ENCODE results near the gene KAZN.

DNA sequence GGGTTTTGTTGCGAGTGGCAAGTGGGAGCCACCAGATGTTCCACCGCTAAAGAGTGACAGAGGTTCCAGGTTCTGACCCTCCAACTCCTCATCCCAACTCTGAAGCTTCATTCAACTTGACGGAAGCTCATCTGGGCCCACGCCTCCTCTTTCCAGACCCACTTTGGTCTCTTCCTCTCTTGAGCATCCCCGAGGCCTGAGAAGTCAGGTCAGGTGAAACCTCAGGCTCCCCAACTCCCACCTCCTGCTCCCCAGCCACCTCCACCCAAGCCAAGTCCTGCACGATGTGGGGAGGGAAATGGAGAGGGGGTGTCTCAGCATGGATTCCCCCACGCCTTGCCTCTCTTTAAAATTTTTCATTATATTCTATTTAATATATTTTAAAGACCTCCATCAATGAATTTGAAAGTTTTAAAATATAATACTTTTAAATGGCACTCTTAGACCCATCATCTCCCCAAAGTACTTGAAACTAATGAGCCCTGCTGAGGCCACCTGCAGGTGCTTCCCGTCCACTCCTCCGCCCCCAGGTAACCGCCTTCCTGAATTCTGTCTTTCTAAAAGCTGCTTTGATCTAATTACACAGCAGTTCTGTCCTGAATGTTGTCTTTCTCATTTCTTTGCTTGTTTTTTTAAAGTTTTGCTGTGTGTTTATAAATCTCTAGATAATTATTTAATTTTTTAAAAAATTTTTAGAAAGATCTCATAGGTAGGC lies 238.1 kb downstream of the KAZN start:
- TF ChIP-seq EP300 (conservative IDR thresholded peaks at IDR 0.05; ENCODE audit: poor library complexity, severe bottlenecking) = no peak
- no peak for TF ChIP-seq RAD21 (conservative IDR thresholded peaks at IDR 0.05)
- TF ChIP-seq CTCF (IDR thresholded peaks at IDR 0.05; ENCODE audit: poor library complexity, severe bottlenecking) = no peak
- no peak for TF ChIP-seq EZH2 (IDR thresholded peaks at IDR 0.05; ENCODE audit: borderline replicate concordance, insufficient read depth, low read length, poor library complexity, severe bottlenecking)
- no peak for TF ChIP-seq POLR2AphosphoS5 (IDR thresholded peaks at IDR 0.05)
- TF ChIP-seq MXI1 (conservative IDR thresholded peaks at IDR 0.05; ENCODE audit: poor library complexity, severe bottlenecking) = no peak
- no peak for TF ChIP-seq SMC3 (conservative IDR thresholded peaks at IDR 0.05; ENCODE audit: poor library complexity)
- TF ChIP-seq, protein P1, sequence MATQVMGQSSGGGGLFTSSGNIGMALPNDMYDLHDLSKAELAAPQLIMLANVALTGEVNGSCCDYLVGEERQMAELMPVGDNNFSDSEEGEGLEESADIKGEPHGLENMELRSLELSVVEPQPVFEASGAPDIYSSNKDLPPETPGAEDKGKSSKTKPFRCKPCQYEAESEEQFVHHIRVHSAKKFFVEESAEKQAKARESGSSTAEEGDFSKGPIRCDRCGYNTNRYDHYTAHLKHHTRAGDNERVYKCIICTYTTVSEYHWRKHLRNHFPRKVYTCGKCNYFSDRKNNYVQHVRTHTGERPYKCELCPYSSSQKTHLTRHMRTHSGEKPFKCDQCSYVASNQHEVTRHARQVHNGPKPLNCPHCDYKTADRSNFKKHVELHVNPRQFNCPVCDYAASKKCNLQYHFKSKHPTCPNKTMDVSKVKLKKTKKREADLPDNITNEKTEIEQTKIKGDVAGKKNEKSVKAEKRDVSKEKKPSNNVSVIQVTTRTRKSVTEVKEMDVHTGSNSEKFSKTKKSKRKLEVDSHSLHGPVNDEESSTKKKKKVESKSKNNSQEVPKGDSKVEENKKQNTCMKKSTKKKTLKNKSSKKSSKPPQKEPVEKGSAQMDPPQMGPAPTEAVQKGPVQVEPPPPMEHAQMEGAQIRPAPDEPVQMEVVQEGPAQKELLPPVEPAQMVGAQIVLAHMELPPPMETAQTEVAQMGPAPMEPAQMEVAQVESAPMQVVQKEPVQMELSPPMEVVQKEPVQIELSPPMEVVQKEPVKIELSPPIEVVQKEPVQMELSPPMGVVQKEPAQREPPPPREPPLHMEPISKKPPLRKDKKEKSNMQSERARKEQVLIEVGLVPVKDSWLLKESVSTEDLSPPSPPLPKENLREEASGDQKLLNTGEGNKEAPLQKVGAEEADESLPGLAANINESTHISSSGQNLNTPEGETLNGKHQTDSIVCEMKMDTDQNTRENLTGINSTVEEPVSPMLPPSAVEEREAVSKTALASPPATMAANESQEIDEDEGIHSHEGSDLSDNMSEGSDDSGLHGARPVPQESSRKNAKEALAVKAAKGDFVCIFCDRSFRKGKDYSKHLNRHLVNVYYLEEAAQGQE (IDR thresholded peaks at IDR 0.05; ENCODE audit: borderline replicate concordance) = no peak
- TF ChIP-seq TAF1 (IDR thresholded peaks at IDR 0.05; ENCODE audit: low read depth) = no peak
